HG02798 (cell line): ENCODE data around the gene PCDHGA8.
"Not testable (repeated sequence)": the region's sequence is repeated elsewhere in the genome, so short reads cannot be mapped to it uniquely, and the experiment has no call there.

Source experiments
- ATAC-seq: cut with Tn5 transposase; IDR thresholded peaks from one replicate; pipeline ENCODE4 v1.9.1; 2021; ENCODE audit warnings: mild to moderate bottlenecking; ENCODE audit not compliant: unreplicated experiment, poor library complexity

The PCDHGA8 gene

GRCh38 chr5:141398608-141399007, 6.2 kb downstream of the PCDHGA8 start:
- ATAC-seq, result no peak

GRCh38 chr5:141399555-141400258, 7.3 kb downstream of the PCDHGA8 start:
- ATAC-seq, result no peak

- no peak for ATAC-seq
Measured at GRCh38 chr5:141402553-141403243, 10.3 kb downstream of the PCDHGA8 start, which contains the start of gene PCDHGA9. Gene PCDHGA9 (plus strand): TSS chr5:141402778. CDS start chr5:141402953, 175 bp downstream.

- no peak for ATAC-seq
Measured at GRCh38 chr5:141403387-141403786, 11.0 kb downstream of the PCDHGA8 start.

GRCh38 chr5:141407790-141408505, 15.5 kb downstream of the PCDHGA8 start, which contains the start of gene PCDHGB6:
Gene PCDHGB6 (plus strand): TSS chr5:141408021. CDS start chr5:141408203, 182 bp downstream.
- ATAC-seq, result not testable (repeated sequence)

GRCh38 chr5:141409598-141410306, 17.3 kb downstream of the PCDHGA8 start:
- ATAC-seq, result no peak

- no peak for ATAC-seq
Measured at GRCh38 chr5:141411575-141411974, 19.1 kb downstream of the PCDHGA8 start.

- ATAC-seq, result peak; percentile 69
Measured at GRCh38 chr5:141412854-141413539, 20.6 kb downstream of the PCDHGA8 start, which contains the start of gene PCDHGA10. Gene PCDHGA10 (plus strand): TSS chr5:141412987. CDS start chr5:141413176, 189 bp downstream.

GRCh38 chr5:141413540-141414069, 21.2 kb downstream of the PCDHGA8 start:
- ATAC-seq, result no peak

GRCh38 chr5:141414548-141415274, 22.3 kb downstream of the PCDHGA8 start:
- ATAC-seq, result not testable (repeated sequence)

- ATAC-seq, result not testable (repeated sequence)
Measured at GRCh38 chr5:141415275-141415618, 22.8 kb downstream of the PCDHGA8 start.

GRCh38 chr5:141417494-141418172, 25.2 kb downstream of the PCDHGA8 start, which contains the start of gene PCDHGB7:
Gene PCDHGB7 (plus strand): TSS chr5:141417677. CDS start chr5:141417860, 183 bp downstream.
- ATAC-seq, result peak; percentile 80

GRCh38 chr5:141419074-141419880, 26.8 kb downstream of the PCDHGA8 start:
- no peak for ATAC-seq

- ATAC-seq, result peak; percentile 56
Measured at GRCh38 chr5:141420855-141421488, 28.5 kb downstream of the PCDHGA8 start, which contains the start of gene PCDHGA11. Gene PCDHGA11 (plus strand): TSS chr5:141421051. CDS start chr5:141421228, 177 bp downstream.

GRCh38 chr5:141421489-141421855, 29.0 kb downstream of the PCDHGA8 start:
- ATAC-seq, result no peak

- ATAC-seq, result no peak
Measured at GRCh38 chr5:141422742-141423291, 30.4 kb downstream of the PCDHGA8 start.
